Measurements from ENCODE around the gene DYNLRB2.
A peak's percentile ranks its signal among the peaks of the same experiment; 100 is the strongest.

DYNLRB2 gene

DNA sequence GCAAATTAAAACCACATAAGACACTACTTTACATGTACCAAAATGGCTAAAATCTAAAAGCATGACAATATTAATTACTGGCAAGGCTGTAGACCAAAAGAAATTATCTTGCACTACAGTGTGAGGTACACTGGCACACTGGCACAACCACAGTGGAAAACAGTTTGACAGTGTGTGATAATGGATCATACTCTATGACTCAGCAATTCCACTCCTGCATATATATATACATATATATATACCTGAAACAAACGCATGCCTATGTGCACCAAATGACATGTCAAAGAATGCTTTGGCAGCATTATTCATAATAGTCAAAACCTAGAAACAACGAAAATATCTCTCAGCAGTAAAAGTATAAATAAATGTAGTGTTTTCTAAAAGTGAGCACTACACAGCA is 4.6 kb upstream of the DYNLRB2 start:
- Histone ChIP-seq H3K27ac (ENCODE audit: low read length, poor library complexity, severe bottlenecking) (no peak overlapping the region), H3K9me3 (ENCODE audit: control insufficient read depth, low read length) (no peaks in the 10 kb centered on the region)

DNA sequence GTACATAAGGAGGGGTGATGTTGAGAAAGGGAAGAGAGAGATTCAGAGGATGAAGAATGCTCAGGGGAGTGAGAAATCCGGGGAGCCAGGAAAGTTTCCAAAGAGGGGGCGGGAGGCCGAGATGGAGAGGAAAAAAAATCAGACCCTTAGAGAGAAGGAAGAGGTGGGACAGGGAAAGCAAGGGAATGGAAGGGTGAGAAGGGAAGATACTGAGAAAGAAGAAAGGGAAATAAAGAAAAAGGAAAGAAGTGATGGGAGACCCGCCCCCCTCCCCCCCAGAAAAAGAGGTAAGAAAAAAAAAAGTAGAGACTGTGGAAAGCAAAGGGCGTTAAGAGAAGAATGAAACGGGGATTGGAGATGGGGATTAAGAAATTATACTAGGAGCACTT is 507 bp downstream of the DYNLRB2 start:
- Histone ChIP-seq H3K9ac (ENCODE audit: low read length) (peak overlapping the region; percentile 98), H3K4me2 (ENCODE audit: low read length, poor library complexity, severe bottlenecking) (peak overlapping the region; percentile 79), H3K9me3 (ENCODE audit: control insufficient read depth, low read length) (no peaks in the 10 kb centered on the region), H3K18ac (ENCODE audit: low read depth in 1 of 2, low read length in 2 of 2) (no peak overlapping the region), H2AK5ac (ENCODE audit: low read length, severe bottlenecking) (no peak overlapping the region), H3K4me1 (ENCODE audit: control insufficient read depth, insufficient read depth, low read depth, low read length) (no peaks in the 10 kb centered on the region), H3K14ac (ENCODE audit: low read length in 2 of 2) (no peak overlapping the region), H4K8ac (ENCODE audit: low read length) (no peak overlapping the region), H4K91ac (ENCODE audit: low read length) (no peak overlapping the region), H2BK120ac (ENCODE audit: low read depth, low read length) (no peak overlapping the region), H3K4ac (ENCODE audit: low read depth in 1 of 2, low read length in 2 of 2) (no peak overlapping the region), H3K27ac (ENCODE audit: low read length, poor library complexity, severe bottlenecking) (no peak overlapping the region), H3K23ac (ENCODE audit: low read length in 2 of 2) (no peak overlapping the region), H2BK12ac (ENCODE audit: low read length in 2 of 2) (no peak overlapping the region), H3K79me1 (replicated peaks; ENCODE audit: low read length, poor library complexity, severe bottlenecking) (no peaks in the 10 kb centered on the region), H3K4me3 (ENCODE audit: insufficient read depth in 1 of 2, low read depth in 1 of 2, low read length in 2 of 2) (peak overlapping the region; percentile 69 to 86), H2BK5ac (ENCODE audit: low read depth, low read length, poor library complexity, severe bottlenecking) (no peak overlapping the region), H3K36me3 (ENCODE audit: control insufficient read depth in 1 of 2, insufficient read depth in 2 of 2, low read depth in 1 of 2, low read length in 2 of 2) (no peaks in the 10 kb centered on the region), H3K27me3 (ENCODE audit: control insufficient read depth in 1 of 2, insufficient read depth in 1 of 2, low read length in 2 of 2) (no peaks in the 10 kb centered on the region), H2AFZ (ENCODE audit: low read depth, low read length) (peak overlapping the region; percentile 72), H2BK15ac (ENCODE audit: low read depth, poor library complexity, severe bottlenecking) (no peak overlapping the region)
- WGBS: 33% methylated on average over 5 of the region's 6 CpGs
- DNase-seq: no peak

More for the DNA sequence above, 4.6 kb upstream of the DYNLRB2 start:
- Histone ChIP-seq H4K8ac (ENCODE audit: low read length) (no peak overlapping the region), H3K14ac (ENCODE audit: low read length in 2 of 2) (no peak overlapping the region), H3K36me3 (ENCODE audit: control insufficient read depth in 1 of 2, insufficient read depth in 2 of 2, low read depth in 1 of 2, low read length in 2 of 2) (no peaks in the 10 kb centered on the region), H3K9ac (ENCODE audit: low read length) (no peak overlapping the region), H3K18ac (ENCODE audit: low read depth in 1 of 2, low read length in 2 of 2) (no peak overlapping the region), H3K4ac (ENCODE audit: low read depth in 1 of 2, low read length in 2 of 2) (no peak overlapping the region), H3K4me3 (ENCODE audit: insufficient read depth in 1 of 2, low read depth in 1 of 2, low read length in 2 of 2) (no peak overlapping the region), H3K4me1 (ENCODE audit: control insufficient read depth, insufficient read depth, low read depth, low read length) (no peaks in the 10 kb centered on the region), H3K79me1 (replicated peaks; ENCODE audit: low read length, poor library complexity, severe bottlenecking) (no peaks in the 10 kb centered on the region), H3K4me2 (ENCODE audit: low read length, poor library complexity, severe bottlenecking) (no peak overlapping the region), H4K91ac (ENCODE audit: low read length) (no peak overlapping the region), H3K23ac (ENCODE audit: low read length in 2 of 2) (no peak overlapping the region), H2AK5ac (ENCODE audit: low read length, severe bottlenecking) (no peak overlapping the region), H2BK5ac (ENCODE audit: low read depth, low read length, poor library complexity, severe bottlenecking) (no peak overlapping the region), H2BK15ac (ENCODE audit: low read depth, poor library complexity, severe bottlenecking) (no peak overlapping the region), H3K27me3 (ENCODE audit: control insufficient read depth in 1 of 2, insufficient read depth in 1 of 2, low read length in 2 of 2) (peaks cover 4 to 7% of the 10 kb centered on the region in 2 experiments), H2AFZ (ENCODE audit: low read depth, low read length) (no peak overlapping the region), H2BK120ac (ENCODE audit: low read depth, low read length) (no peak overlapping the region), H2BK12ac (ENCODE audit: low read length in 2 of 2) (no peak overlapping the region)
- DNase-seq: no peak
- WGBS: no CpG with 5 or more reads among the region's 2 CpGs

DNA sequence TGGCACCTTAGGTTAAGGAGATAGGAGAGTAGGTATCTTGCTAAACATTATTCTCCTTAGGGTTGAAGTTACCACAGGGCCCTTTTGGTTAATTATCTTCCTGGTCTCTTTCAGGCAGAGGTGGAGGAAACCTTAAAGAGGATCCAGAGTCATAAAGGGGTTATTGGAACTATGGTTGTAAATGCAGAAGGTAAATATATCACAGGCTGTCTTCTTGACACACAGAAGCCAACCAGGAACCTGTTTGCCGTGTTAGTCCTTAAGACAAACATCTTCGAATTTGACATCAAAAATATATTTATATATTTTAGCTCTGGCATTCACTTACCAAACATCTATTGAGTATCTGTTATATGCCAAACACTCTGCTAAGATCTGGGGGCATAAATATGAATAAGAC is 2.4 kb downstream of the DYNLRB2 start:
- no peak overlapping the region for H2AFZ ChIP-seq (ENCODE audit: low read depth, low read length)
- H4K8ac ChIP-seq (ENCODE audit: low read length): no peak overlapping the region
- no peaks in the 10 kb centered on the region for H3K36me3 ChIP-seq (ENCODE audit: control insufficient read depth in 1 of 2, insufficient read depth in 2 of 2, low read depth in 1 of 2, low read length in 2 of 2)
- no peak overlapping the region for H3K4me3 ChIP-seq (ENCODE audit: insufficient read depth in 1 of 2, low read depth in 1 of 2, low read length in 2 of 2)
- no peaks in the 10 kb centered on the region for H3K4me1 ChIP-seq (ENCODE audit: control insufficient read depth, insufficient read depth, low read depth, low read length)
- H3K79me1 ChIP-seq (replicated peaks; ENCODE audit: low read length, poor library complexity, severe bottlenecking): no peaks in the 10 kb centered on the region
- no peaks in the 10 kb centered on the region for H3K27me3 ChIP-seq (ENCODE audit: control insufficient read depth in 1 of 2, insufficient read depth in 1 of 2, low read length in 2 of 2)
- no peak overlapping the region for H2BK120ac ChIP-seq (ENCODE audit: low read depth, low read length)
- H3K9me3 ChIP-seq (ENCODE audit: control insufficient read depth, low read length): no peaks in the 10 kb centered on the region
- H2AK5ac ChIP-seq (ENCODE audit: low read length, severe bottlenecking): no peak overlapping the region
- no CpG with 5 or more reads among the region's 2 CpGs for WGBS
- no peak overlapping the region for H3K9ac ChIP-seq (ENCODE audit: low read length)
- H3K23ac ChIP-seq (ENCODE audit: low read length in 2 of 2): no peak overlapping the region
- no peak overlapping the region for H3K27ac ChIP-seq (ENCODE audit: low read length, poor library complexity, severe bottlenecking)
- H2BK12ac ChIP-seq (ENCODE audit: low read length in 2 of 2): no peak overlapping the region
- no peak overlapping the region for H3K18ac ChIP-seq (ENCODE audit: low read depth in 1 of 2, low read length in 2 of 2)
- H2BK5ac ChIP-seq (ENCODE audit: low read depth, low read length, poor library complexity, severe bottlenecking): no peak overlapping the region
- H3K4ac ChIP-seq (ENCODE audit: low read depth in 1 of 2, low read length in 2 of 2): no peak overlapping the region
- no peak overlapping the region for H2BK15ac ChIP-seq (ENCODE audit: low read depth, poor library complexity, severe bottlenecking)
- no peak for DNase-seq
- H3K4me2 ChIP-seq (ENCODE audit: low read length, poor library complexity, severe bottlenecking): no peak overlapping the region
- no peak overlapping the region for H3K14ac ChIP-seq (ENCODE audit: low read length in 2 of 2)
- H4K91ac ChIP-seq (ENCODE audit: low read length): no peak overlapping the region

DNA sequence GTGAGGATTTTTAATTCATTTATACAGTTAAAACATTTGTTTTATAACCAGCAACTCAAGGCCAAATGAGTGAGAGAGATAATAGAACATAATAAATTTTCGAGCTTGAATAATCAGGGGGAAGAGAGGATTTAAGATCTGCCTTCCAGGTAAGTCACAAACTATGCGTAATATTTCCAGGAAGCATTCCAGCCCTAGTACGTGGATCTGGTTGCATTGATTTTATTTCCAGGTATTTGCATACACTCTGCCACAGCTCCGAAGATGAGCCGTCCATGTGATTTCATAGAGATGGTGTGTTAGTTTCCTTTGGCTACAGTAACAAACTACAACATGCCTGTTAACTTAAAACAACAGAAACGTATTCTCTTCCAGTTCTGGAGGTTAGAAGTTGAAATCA is 3.5 kb downstream of the DYNLRB2 start:
- H3K9me3 ChIP-seq (ENCODE audit: control insufficient read depth, low read length): no peaks in the 10 kb centered on the region
- 54% methylated on average over 6 of the region's 6 CpGs for WGBS
- no peak overlapping the region for H2BK15ac ChIP-seq (ENCODE audit: low read depth, poor library complexity, severe bottlenecking)

More for the DNA sequence above, 3.5 kb downstream of the DYNLRB2 start:
- Histone ChIP-seq H2AK5ac (ENCODE audit: low read length, severe bottlenecking) (no peak overlapping the region), H3K23ac (ENCODE audit: low read length in 2 of 2) (no peak overlapping the region), H2BK12ac (ENCODE audit: low read length in 2 of 2) (no peak overlapping the region), H2BK120ac (ENCODE audit: low read depth, low read length) (no peak overlapping the region), H3K27ac (ENCODE audit: low read length, poor library complexity, severe bottlenecking) (no peak overlapping the region), H3K4me3 (ENCODE audit: insufficient read depth in 1 of 2, low read depth in 1 of 2, low read length in 2 of 2) (no peak overlapping the region), H4K8ac (ENCODE audit: low read length) (no peak overlapping the region), H3K4ac (ENCODE audit: low read depth in 1 of 2, low read length in 2 of 2) (no peak overlapping the region), H3K4me1 (ENCODE audit: control insufficient read depth, insufficient read depth, low read depth, low read length) (no peaks in the 10 kb centered on the region), H3K14ac (ENCODE audit: low read length in 2 of 2) (no peak overlapping the region), H3K79me1 (replicated peaks; ENCODE audit: low read length, poor library complexity, severe bottlenecking) (no peaks in the 10 kb centered on the region), H4K91ac (ENCODE audit: low read length) (no peak overlapping the region), H3K4me2 (ENCODE audit: low read length, poor library complexity, severe bottlenecking) (no peak overlapping the region), H2BK5ac (ENCODE audit: low read depth, low read length, poor library complexity, severe bottlenecking) (no peak overlapping the region), H2AFZ (ENCODE audit: low read depth, low read length) (no peak overlapping the region), H3K27me3 (ENCODE audit: control insufficient read depth in 1 of 2, insufficient read depth in 1 of 2, low read length in 2 of 2) (no peaks in the 10 kb centered on the region), H3K18ac (ENCODE audit: low read depth in 1 of 2, low read length in 2 of 2) (no peak overlapping the region), H3K9ac (ENCODE audit: low read length) (no peak overlapping the region), H3K36me3 (ENCODE audit: control insufficient read depth in 1 of 2, insufficient read depth in 2 of 2, low read depth in 1 of 2, low read length in 2 of 2) (no peaks in the 10 kb centered on the region)
- DNase-seq: no peak

Data from mesenchymal stem cell (in vitro differentiated cells and primary cell).